Caki2 (cell line): Measurements from ENCODE around the gene PDZK1. TPM values are rescaled to one million over a fixed set of nuclear protein-coding genes. Genes with fewer than 3 reads are reported as not detected.
A peak's percentile ranks its signal among the peaks of the same experiment; 100 is the strongest.
"Not testable (repeated sequence)": the region's sequence is repeated elsewhere in the genome, so short reads cannot be mapped to it uniquely, and the experiment has no call there.

Experiments
- DNase-seq: peaks from one replicate; pipeline ENCODE4 v3.0.0-alpha.2; 2015; ENCODE audit warnings: low read depth
- in situ Hi-C: cut with HindIII; loops from 2 replicates; pipeline ENCODE4 v1.10.0; 2016; ENCODE audit warnings: low sequenced_read_pairs, low pct_unique_long_range_greater_than_20kb, mixed read lengths
- total RNA-seq: library from RNA; depleted of rRNA; stranded (reverse); fragments of >200 nt; shearing (Covaris generic); gene quantifications from 2 replicates; pipeline ENCODE4 v1.2.3, GENCODE V29; 2014; ENCODE audit warnings: low replicate concordance; rRNA removed

The PDZK1 gene
- total RNA-seq, 1 experiment from 2014 or later, result 104 TPM

- in situ Hi-C loops, DNase-seq: not testable (repeated sequence)
Observed at GRCh38 chr1:145686078-145686477, 21.1 kb downstream of the PDZK1 start.

- DNase-seq, in situ Hi-C loops: not testable (repeated sequence)
Observed at GRCh38 chr1:145684858-145685257, 22.3 kb downstream of the PDZK1 start.

- DNase-seq, in situ Hi-C loops: not testable (repeated sequence)
Observed at GRCh38 chr1:145673217-145673616, 34.0 kb downstream of the PDZK1 start.

- in situ Hi-C loops, DNase-seq: not testable (repeated sequence)
Observed at GRCh38 chr1:145670995-145671745, 36.0 kb downstream of the PDZK1 start.

GRCh38 chr1:145665015-145665414 lies 42.2 kb downstream of the PDZK1 start:
- DNase-seq, in situ Hi-C loops: not testable (repeated sequence)

- peak; percentile 46 for DNase-seq
- in situ Hi-C loops, result not testable (repeated sequence)
Observed at GRCh38 chr1:145662502-145662901, 44.7 kb downstream of the PDZK1 start.

GRCh38 chr1:145656245-145656943 lies 50.8 kb downstream of the PDZK1 start:
- in situ Hi-C loops, DNase-seq: not testable (repeated sequence)

GRCh38 chr1:145643990-145644389 lies 63.2 kb downstream of the PDZK1 start:
- in situ Hi-C loops, DNase-seq: not testable (repeated sequence)

- in situ Hi-C loops, DNase-seq: not testable (repeated sequence)
Observed at GRCh38 chr1:145641886-145642285, 65.3 kb downstream of the PDZK1 start.

GRCh38 chr1:145636237-145636636 lies 70.9 kb downstream of the PDZK1 start:
- in situ Hi-C loops, DNase-seq: not testable (repeated sequence)

- DNase-seq, in situ Hi-C loops: not testable (repeated sequence)
Observed at GRCh38 chr1:145622177-145622576, 85.0 kb downstream of the PDZK1 start.

Other genes starting within 250 kb of the PDZK1 start
- gene GPR89A, start 99.4 kb downstream of the PDZK1 start, total RNA-seq, result 32.1 and 40.4 TPM in 2 replicates
- not detected in 2 replicates for gene CD160, start 12.1 kb upstream of the PDZK1 start, total RNA-seq
- 13.1 and 14.5 TPM in 2 replicates for gene RNF115, start 116.7 kb upstream of the PDZK1 start, total RNA-seq
- 13.9 and 24.8 TPM in 2 replicates for gene POLR3C, start 116.8 kb upstream of the PDZK1 start, total RNA-seq
- gene NUDT17, start 138.3 kb upstream of the PDZK1 start, total RNA-seq, result 5.1 and 9.9 TPM in 2 replicates
- 5.0 and 8.1 TPM in 2 replicates for gene PIAS3, start 151.7 kb upstream of the PDZK1 start, total RNA-seq
- gene ANKRD35, start 178.5 kb upstream of the PDZK1 start, total RNA-seq, result not detected in 2 replicates
- gene ITGA10, start 202.7 kb upstream of the PDZK1 start, total RNA-seq, result not detected in 2 replicates
- 23.9 and 36.0 TPM in 2 replicates for gene PEX11B, start 211.3 kb upstream of the PDZK1 start, total RNA-seq
- gene RBM8A, start 220.1 kb upstream of the PDZK1 start, total RNA-seq, result 65.6 and 82.0 TPM in 2 replicates